Activated CD4-positive, alpha-beta T cell treated with anti-CD3 and anti-CD28 coated beads for 1 hour (primary cell): ENCODE measurements around the gene FBN1.

ENCODE experiments used
- DNase-seq: peaks from one replicate; pipeline ENCODE4 v3.0.0-alpha.2; 2020

FBN1 gene

DNA sequence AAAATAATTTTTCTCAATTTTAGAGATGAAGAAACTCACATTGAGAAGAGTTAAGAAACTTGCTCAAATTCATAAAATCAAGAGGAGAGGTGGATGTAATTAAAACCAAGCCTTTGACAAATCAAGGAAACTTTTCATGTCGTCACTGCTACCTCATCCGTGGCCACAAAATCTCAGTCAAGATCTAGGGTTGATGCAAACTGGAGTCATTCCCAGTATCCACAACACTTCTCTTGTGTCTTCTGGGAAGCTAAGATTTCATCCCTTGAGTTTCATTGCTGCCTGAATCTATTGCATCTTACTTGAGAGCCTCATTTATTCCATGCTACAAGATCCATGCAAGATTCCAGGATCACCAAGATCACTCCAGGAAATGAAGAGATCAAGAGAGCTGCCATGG, 5.4 kb upstream of the FBN1 start:
- DNase-seq, result no peak

DNA sequence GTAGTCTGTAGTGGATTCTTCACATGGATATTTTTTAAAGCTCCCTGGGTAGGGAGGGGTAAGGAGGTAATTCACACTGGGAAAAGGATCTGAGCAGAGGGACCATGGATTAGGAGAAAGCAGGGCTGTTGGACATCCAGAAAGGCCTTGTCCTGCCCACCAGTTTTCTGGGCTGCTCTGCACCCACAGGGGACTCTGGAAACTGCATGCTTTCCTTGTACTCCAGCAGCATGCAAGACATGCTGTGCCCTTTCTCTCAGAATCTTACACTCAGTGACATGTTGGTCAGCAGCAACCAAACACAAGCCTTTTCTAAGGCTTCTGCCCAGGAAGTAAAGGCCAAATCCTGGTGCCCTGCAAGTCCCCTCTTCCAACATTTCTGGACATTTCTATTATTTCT, 2.5 kb upstream of the FBN1 start:
- no peak for DNase-seq

DNA sequence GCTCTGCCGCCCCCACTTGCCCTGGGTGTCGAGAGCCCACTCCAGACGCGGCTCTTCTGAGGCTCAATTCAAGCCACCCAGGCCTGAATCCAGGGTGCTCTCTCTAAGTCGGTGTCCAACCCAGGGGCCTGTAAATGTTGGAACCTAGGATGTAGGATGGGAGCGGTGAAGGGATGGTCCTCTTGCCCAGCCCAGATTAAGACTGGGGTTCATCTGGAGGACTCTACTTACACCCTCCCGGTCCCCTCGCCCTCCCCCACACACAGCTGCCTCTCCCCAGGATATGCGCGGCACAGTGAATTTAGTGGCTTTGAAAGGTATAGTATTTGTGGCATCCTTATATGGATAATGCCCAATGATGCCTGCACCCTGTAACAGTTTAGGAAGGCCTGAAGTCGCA, 822 bp upstream of the FBN1 start:
- no peak for DNase-seq

DNA sequence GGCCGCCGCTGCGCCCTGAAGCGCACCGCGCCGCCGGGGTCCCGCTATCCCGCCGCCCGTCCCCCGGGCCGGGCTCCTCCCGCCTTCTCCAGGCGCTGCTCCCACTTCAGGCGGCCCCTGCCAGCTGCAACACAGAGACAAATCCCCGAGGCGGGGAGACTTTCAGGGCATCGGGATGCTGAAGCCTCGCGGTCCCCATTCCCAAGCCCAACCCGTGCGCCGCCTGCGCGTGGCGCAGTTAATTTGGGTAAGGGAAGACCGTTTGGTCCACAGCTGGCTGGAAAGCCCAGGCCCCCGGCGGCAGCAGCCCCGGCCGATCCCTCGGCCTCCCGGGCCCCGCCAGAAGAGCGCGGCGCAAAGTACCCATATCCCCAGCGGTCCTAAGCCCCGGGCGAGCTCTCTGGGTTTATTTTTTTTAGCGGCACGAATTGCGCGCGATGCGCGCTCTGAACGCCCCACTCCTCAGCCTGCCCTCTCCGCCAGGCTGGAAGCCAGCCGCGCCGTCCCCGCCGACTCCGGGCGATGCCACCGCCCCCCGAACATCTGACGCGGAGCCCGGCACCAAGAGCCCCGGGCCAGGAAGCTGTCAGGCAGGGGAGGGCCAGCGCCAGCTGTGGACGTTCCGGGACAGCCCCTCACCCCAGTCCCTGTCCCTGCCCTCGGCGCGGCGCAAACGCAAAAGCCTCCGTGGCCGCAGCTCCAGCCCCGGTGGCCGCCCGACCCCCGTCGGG, 517 bp downstream of the FBN1 start:
- no peak for DNase-seq

DNA sequence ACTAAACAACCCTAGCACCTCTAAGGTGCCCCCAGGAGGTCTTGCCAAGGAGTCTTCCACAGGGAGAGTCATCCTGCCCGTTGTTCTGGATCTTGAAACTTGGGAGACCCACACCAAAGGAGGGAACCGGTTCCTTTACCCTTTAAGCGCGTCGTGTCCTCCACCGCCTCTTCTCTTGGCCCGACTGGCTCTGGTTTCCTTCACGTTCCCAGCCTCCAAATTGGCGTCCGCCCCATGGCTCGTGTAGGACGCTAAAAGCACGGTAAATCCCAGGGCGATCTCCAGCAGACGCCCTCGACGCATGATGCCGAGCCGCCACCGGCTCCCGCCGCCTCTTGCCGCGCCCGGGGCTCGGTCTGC, 1.1 kb downstream of the FBN1 start:
- DNase-seq, result no peak

DNA sequence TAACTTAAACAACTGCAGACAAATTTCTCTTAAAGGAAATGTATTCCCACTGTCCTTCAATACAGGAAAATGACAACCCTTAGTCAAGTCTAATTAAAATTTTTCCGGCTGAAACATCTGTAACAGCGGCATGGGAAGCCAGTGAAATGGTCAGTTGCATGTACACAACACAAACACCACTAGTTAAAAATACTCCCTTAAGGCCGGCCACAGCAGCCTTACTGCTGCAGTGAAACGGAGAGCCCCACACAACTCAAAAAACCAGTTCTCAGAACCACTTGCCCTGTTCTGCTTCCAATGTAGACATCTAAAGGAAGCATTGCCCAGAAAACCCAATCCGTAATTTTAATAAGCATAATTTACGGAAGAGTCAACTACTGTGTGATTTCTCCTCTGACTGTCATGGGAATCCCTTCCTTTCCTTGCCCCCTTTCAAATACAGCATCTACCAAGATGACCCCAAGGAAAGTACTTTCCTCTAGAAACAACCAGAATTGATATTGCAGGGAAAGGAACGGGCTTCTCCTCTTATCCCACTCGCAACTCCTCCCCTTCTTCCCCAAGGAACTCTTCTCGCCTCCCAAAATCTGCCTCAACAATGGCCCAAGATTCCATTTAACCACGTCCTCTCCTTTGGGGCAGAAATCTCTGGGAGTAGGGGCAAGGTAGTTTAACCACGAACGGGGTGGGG, 1.6 kb downstream of the FBN1 start:
- DNase-seq, result no peak

DNA sequence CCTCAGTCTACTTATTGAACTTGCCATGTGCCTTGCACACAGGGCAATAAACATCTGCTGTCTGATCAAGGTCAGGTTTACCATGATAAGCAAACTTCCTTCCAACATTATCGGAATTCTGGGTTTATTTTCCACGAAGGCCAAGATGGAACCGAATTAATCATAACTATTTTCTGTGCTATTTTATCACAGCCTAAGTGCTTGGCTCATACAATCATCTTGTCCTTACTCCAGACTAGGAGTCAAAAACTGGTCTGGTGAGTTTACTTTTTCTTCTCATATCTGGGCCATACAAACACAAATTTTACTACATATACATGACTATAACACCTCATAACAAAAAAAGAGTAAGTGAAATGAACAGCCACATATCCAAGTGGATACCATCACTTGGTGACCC, 2.3 kb downstream of the FBN1 start:
- no peak for DNase-seq

DNA sequence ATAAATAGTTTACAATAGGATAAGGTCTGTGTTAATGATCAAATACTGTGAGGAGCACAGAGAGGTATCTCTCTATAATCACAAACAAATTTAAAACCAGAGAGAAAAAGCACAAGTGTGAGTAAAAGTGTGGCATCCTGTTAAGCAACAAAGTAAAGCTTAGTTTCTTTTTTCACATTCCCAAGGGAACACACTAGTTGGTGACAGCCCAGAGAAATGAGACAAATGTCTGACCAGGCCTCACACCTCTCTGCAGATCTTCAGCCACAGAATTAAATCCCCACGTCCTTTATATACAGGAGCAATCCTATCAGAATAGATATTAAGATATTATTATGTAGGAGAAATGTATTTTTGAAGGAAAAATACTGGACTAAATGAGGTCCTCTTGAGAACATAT, 2.7 kb downstream of the FBN1 start:
- DNase-seq, result no peak

DNA sequence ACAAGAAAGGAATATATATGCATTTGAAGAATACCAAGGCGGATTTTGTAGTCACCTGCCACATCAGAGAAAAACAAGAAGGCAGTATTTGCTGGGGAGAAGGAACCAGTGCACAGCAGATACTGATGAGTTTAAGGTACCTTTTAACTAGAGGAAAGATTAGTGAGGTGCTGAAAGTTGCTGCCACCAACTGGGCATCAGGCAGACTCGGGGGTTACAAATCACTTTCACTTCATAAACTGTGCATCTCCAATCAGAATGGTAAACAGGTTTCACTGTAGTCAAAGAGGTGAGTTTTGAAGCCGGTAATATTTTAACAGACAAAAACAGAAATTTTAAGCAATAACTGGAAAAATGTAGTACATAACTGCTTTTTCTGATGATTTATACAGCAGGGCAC, 4.1 kb downstream of the FBN1 start:
- DNase-seq, result no peak

DNA sequence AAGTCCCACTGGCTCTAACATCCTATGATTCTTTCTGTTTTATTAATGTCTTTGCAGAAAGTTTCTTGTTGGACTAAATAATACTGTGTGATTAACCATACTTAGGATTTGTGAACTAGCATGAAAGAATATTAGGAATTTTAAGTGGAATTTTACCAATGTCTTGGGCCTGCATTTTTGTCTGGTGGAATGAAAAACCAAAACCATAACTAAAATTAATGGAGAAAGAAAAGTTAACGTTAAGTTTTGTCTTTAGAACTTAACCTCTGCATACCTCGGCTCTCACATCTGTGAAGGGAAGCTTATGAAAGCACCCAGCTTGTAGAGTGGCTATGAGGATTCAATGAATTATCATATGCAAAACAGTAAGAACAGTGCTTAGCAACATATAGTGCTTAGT, 6.5 kb downstream of the FBN1 start:
- DNase-seq, result no peak

DNA sequence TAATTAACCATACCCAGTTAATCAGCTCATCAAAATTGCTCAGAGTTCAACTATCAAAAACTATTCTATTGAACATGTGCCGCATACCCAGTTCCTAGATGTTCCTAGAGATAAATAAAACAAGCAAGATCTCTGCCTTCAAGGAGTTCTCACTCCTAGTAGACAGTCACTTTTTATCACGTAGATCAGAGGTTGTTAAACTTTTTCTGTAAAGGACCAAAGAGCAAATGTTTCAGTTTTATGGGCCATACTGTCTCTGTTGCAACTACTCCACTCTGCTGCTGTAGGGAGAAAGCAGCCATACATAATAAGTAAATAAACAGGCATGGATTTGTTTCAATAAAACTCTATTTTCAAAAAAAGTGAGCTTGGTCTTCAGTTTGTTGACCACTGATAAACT, 7.9 kb downstream of the FBN1 start:
- no peak for DNase-seq

DNA sequence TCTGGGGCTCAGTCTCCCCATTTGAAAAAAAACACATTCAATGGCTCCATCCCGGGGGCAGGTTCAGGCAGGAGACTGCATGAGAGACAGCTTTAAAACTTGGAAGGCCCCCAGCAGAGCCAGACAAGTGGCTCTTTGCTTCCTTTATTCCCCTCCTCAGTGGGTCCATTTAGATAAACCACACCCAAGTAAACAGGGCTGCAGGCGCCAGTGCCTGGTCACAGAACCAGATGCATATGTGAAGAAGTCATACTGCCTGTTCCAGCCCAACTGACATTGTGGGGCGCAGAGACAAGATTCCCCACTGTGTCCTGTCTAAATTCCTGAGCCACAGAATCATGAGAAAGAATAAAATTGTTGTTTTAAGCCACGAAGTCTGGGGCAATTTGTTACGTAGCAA, 9.0 kb downstream of the FBN1 start:
- DNase-seq, result no peak

DNA sequence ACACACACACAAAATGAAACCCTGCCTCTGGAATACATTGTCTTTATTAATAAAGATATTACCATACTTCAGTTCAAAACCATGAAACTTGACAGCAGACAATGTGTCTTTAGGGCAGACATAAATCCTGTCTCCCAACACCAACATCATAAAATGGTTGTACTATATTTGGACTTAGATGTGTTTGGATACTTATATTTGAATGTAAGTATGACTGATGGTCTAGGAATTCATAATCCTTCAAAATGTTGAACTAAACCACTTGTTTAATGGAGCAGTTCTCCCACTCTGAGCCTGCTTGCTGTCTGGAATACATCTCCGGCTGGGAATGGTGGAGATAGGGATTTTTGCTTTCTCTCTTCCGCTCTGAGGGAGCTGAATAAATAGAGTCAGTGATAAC, 10.6 kb downstream of the FBN1 start:
- no peak for DNase-seq

DNA sequence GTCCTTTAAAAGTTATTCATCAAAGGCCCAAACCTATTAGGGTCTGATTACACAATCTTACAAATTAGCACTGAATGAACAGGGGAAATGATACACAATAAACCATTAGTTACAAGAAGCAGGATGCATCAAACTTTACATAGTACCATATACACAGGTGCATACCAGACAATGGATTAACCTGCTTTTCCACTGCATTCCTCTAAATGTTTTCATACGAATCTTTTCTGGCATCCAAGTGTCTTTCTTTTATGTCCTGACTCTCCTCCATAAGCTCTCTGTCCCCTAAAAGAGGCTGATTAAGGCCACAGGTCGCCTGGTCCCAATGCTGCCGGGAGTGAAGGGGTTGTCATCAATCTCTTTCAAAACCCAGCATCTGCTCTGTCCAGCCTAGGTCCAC, 11.4 kb downstream of the FBN1 start:
- DNase-seq, result no peak

DNA sequence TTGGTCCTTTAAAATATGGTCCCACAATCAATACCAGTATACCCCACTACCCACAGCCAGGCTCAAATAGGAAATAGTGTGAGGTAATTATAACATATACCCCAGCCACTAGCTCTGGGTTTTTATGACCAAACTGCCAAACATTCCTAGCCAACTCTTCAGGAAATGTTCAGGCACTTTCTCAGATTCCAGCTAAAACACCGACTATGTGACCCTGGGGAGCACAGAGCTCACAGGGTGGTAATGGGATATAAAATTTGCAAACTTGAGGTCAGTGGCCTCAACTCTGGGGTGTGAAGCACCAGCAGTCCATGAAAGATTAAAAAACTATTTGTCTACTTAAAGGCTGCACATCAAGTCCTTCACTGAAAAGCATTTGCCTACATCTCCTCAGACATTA, 12.9 kb downstream of the FBN1 start:
- no peak for DNase-seq

DNA sequence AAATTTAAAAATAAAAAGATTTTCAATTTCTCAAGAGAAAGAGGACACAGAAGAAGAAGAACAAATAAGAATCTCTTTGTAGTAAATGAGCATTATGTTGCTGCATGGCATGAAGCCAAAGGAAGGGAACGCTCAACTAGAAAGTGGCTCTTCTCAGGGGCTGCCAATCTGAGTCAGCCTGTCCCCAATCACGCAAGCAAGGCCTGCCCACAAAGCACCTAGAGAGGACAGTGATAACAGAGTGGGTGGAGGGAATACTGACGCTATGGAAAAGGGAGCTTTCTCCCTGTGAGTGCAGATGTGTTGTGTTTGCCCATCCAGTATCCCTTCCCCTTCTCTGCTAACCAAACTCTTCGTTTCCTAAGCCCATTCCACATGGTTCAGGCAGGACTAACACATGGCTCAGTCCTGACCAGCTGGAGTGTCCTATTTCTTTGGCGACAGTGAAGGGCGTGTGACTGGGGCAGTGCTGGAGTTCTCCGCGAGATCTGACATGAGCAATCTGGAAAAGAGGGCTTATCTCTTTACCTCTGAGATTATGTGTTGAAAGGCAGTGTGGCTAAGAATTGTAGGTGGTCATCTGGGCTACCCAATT, 14.2 kb downstream of the FBN1 start:
- DNase-seq, result no peak

DNA sequence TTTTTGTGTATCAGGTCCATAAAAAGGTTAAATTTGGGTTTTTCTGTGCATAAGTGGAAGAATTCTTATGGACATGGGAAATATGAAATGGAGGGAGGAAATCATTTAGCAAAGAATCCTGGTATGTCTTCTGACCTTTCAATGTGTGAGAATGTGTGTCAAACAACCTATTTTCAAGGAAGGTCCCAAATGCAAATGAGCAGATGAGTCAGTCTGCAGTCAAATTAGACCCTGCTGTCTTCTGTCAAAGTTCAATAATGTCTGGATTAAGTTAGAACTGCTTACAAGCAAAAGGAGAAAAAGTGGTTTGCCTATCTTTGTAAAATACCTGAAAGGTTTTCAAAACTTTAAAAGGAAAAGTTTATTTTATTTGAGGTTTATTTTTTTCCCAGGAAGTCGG, 15.3 kb downstream of the FBN1 start:
- no peak for DNase-seq

DNA sequence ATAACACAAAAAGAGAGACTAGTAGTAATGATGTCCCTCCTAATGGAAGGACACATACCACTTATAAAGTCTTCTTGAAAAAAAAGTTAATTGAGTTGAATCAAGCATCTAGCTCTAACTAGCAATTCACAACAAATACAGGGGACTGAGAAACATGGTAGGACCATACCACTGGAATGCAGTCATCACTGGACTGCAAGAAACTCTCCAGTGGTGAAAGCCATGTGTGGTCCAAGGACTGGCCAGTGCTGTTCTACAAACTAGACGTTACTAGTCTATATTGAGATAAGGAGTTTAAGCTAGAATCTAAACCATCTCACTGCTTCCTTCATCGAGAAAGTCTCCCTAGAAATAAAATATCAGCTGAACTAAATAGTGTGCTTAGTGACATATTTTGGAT, 16.7 kb downstream of the FBN1 start:
- no peak for DNase-seq

DNA sequence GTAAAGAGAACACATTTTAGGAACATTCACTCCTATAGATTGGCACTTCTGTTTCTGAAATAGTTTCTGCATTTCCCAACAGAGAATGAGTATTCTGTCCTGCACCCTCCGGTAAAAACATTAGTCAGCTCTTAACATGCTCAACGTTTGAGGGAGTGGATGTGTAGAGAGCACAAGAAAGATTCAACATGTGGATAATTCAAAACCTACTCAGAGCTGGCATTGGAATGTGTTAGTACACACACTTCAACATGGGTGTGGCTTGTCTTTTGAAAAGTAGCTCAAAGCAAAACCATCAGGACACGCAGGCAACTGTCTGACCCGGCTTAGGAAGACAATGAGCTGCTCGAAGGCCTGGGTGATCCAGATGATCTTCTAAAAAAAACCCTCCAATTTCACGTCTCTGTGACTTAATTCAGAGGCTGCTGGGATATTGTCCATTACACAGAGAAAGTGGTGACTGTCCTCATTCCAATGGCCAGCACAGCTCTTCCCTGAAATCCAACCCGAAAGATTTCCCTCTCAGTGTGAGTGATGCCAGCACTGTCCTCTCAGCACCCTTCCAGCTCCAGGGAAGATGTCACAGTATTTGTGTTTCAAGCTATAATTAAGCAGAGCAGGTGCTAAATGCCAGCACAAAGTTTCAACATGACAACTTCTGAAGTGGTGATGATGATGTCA, 18.1 kb downstream of the FBN1 start:
- no peak for DNase-seq

DNA sequence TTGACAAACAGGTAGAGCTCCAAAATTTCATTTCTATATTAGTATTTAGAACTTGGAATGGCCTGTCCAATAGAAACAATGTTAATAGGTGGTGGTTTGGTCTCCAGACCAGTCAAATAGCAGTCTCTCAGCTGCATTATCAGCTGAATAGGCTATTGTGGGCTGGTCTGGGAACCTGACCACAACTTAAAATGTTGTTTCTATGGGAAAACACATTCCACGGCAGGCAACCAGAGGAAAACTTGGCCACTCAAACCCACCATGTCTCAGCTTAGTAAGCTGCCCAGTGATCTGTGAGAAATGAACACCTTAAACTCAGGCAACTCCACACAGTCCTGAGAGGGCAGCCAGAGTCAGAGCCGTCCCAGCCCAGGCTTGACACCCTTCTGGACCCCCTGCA, 20.4 kb downstream of the FBN1 start:
- DNase-seq, result no peak

DNA sequence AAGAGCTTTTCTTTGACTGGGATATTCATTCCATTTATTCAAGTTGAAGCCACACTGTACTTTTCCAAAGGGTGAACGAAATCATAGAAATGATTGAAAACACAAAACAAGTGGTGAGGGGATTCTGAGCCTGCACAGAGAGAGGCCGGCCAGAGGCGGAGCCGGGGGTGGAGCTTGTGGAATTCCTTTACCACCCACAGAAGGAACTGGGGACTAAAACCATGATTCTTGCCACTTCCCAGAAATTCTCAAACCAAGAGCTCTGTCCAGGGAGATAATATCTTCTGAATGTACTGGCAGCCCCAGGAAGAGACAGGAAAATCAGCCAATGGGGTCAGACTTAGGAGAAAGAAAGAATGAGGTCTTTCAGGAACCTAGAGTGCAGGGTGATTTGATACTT, 20.8 kb downstream of the FBN1 start:
- no peak for DNase-seq

DNA sequence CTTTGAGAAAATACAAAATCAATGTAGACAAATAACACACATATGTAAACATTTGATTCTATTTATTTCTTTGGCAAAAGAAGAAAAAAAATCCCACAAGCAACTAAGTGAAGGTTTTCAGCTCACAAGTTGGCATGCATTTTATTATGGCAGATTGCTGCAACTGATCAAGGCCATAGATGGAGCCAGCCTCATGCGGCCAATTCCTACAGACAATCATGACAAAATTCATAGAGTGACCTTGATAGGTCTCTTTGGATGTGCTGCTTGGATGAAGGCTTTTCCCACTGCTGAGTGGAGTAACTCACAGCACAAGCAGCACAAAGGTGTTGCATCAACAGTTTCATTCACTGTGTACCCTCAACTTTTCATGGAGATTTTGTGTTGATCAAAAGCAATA, 22.1 kb downstream of the FBN1 start:
- DNase-seq, result no peak

DNA sequence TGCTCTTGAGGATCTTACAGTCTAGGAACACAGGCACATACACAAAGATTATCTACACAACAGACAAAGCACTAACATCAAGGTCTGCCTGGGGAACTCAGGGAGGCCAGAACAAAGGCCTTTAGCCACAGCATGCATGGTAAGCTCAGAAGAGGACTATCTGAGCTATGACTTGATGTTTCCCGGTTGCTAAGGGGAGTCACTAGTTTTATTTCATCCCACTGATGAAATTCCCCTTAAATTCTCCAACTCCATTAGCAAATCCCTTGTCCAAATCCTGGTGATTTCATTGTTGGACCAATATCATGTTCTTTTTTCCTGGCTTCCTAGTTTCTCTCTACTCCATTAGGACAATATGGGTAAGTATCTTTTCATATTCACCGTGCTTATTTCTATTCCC, 23.3 kb downstream of the FBN1 start:
- DNase-seq, result no peak

DNA sequence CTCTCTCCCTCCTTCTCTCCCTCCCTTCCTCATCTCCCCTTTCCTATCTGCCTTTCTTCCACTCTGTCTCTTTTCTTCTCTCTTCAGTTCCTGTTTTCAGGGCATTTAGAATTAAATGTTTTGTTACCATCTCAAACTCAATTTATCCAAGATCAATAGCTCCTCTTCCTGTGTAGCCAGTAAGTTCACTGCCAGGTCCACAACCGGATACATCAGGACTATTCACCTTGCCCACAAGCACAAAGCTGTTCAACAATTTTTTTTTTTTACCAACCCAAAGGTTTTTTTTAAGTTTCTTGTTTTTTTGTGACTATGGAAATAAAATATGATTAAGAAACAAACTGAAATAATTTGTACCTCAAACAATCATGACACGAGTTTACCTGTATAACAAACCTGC, 26.1 kb downstream of the FBN1 start:
- DNase-seq, result no peak
